DLD1 (cell line): ENCODE data around the gene CAPN8.

Experiments
- in situ Hi-C: cut with HindIII; loops from 2 replicates; pipeline ENCODE4 v1.10.0; 2017; ENCODE audit warnings: low sequenced_read_pairs

Gene CAPN8

GRCh38 chr1:223665592-223666312 is at the start of gene CAPN8:
Gene CAPN8 (minus strand): TSS chr1:223665701. CDS start chr1:223665646, 55 bp downstream.
- in situ Hi-C loops: no loop called here

GRCh38 chr1:223714849-223715603 is 49.5 kb upstream of the CAPN8 start:
- in situ Hi-C loops: no loop called here

GRCh38 chr1:223714421-223714724 is 48.9 kb upstream of the CAPN8 start:
- in situ Hi-C loops: no loop called here

- in situ Hi-C loops: no loop called here
Measured at GRCh38 chr1:223713546-223714420, 48.3 kb upstream of the CAPN8 start.

- in situ Hi-C loops: no loop called here
Measured at GRCh38 chr1:223712850-223713474, 47.5 kb upstream of the CAPN8 start.

GRCh38 chr1:223712194-223712849 is 46.8 kb upstream of the CAPN8 start, which contains the start of gene CAPN2:
Gene CAPN2 (plus strand): TSS chr1:223712539. CDS start chr1:223712641, 102 bp downstream.
- in situ Hi-C loops: no loop called here

- in situ Hi-C loops: no loop called here
Measured at GRCh38 chr1:223711747-223712193, 46.3 kb upstream of the CAPN8 start.

GRCh38 chr1:223711173-223711572 is 45.7 kb upstream of the CAPN8 start:
- in situ Hi-C loops: no loop called here

- in situ Hi-C loops: no loop called here
Measured at GRCh38 chr1:223710179-223711133, 45.0 kb upstream of the CAPN8 start.

GRCh38 chr1:223709598-223709997 is 44.1 kb upstream of the CAPN8 start:
- in situ Hi-C loops: no loop called here

GRCh38 chr1:223708651-223709268 is 43.3 kb upstream of the CAPN8 start:
- in situ Hi-C loops: no loop called here

GRCh38 chr1:223708001-223708359 is 42.5 kb upstream of the CAPN8 start:
- in situ Hi-C loops: no loop called here

GRCh38 chr1:223707256-223708000 is 41.9 kb upstream of the CAPN8 start:
- in situ Hi-C loops: no loop called here

GRCh38 chr1:223706077-223706973 is 40.8 kb upstream of the CAPN8 start:
- in situ Hi-C loops: no loop called here

- in situ Hi-C loops: no loop called here
Measured at GRCh38 chr1:223704921-223705878, 39.7 kb upstream of the CAPN8 start.

GRCh38 chr1:223703668-223704013 is 38.1 kb upstream of the CAPN8 start:
- in situ Hi-C loops: no loop called here
